CD4-positive, alpha-beta T cell treated with Interleukin-15 for 4 hours (primary cell): ENCODE data around the gene XRCC1.
"Not testable (repeated sequence)": the region's sequence is repeated elsewhere in the genome, so short reads cannot be mapped to it uniquely, and the experiment has no call there.

Experiments used
- DNase-seq: peaks from one replicate; pipeline ENCODE4 v3.0.0-alpha.2; 2020; ENCODE audit warnings: low spot score

The XRCC1 gene

DNA sequence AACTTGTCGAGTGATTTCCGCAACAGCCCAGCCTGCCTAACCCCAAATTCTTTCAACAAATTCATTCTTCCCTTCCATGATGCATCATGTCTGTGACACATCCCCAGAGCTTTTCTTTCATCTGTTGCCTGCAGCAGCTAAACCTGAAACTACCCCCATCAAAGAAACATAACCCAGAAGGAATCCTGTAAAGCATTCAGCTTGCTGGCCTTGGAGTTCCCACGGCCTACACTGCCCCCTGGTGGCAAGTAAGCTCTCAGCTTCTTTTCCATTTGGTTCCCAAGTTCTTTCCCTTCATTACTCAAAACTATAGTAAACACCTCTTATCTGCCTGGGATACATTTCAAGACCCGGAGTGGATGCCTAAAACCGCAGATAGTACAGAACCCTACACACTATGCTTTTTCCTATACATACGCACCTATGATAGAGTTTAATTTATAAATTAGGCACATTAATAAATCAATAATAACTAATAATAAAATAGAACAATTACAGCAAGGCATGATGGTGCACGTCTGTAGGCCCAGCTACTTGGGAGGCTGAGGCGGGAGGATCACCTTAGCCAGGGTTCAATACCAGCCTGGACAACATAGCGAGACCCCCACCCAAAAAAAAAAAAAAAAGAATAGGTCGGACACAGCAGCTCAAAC, 55.8 kb downstream of the XRCC1 start:
- DNase-seq = peak; percentile 81

DNA sequence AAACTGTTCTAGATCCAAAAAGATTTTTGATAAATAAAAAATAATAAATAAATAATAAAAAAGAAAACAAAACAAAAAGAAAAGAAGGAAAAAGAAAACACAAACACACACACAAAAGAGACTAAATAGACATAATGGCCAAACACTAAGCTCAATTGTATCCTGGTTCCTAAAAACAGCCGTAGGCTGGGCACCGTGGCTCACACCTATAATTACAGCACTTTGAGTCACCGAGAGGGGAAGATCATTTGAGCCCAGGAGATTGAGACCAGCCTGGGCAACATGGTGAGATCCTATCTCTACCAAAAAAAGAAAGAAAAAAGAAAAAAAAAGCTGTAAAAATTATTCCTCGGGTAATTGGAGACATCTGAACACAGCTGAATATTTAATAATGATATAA, 57.3 kb downstream of the XRCC1 start:
- no peak for DNase-seq

- not testable (repeated sequence) for DNase-seq
These were observed 62.9 kb downstream of the XRCC1 start for GRCh38 chr19:43512399-43512798.

DNA sequence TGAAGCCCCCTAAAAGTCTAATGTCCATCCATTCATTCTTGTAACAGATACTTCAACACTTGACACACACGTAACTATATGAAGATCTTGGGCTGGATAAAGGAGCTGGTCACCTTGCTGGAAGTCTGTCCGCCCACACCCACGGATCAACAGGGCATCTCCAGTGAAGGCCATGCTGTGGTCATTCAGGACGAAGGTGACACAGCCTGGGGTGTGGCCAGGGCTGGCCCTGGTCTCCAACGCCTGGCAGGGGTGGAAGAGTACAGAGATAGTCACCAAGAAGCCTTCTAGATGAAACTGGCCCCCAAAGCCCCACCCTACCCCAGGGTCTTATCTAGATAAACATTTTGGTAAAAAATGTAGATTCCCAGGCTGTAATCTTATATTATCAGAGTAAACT, 64.0 kb downstream of the XRCC1 start:
- DNase-seq = no peak

DNA sequence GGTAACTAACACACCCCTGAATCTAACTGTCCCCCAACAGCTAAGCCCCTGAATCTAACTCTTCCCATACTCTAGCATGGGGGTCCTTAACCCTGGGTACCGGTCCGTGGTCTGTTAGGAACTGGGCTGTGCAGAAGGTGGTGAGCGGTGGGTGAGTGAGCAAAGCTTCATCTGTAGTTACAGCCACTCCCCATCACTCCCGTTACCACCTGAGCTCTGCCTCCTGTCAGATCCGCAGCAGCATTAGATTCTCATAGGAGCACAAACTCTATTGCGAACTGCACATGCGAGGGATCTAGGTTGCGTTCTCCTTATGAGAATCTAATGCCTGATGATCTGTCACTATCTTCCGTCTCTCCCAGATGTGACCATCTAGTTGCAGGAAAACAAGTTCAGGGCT, 64.6 kb downstream of the XRCC1 start:
- no peak for DNase-seq

- DNase-seq = no peak
These were observed 67.4 kb downstream of the XRCC1 start for GRCh38 chr19:43507880-43508279.

GRCh38 chr19:43506629-43507028, 68.7 kb downstream of the XRCC1 start:
- no peak for DNase-seq

DNA sequence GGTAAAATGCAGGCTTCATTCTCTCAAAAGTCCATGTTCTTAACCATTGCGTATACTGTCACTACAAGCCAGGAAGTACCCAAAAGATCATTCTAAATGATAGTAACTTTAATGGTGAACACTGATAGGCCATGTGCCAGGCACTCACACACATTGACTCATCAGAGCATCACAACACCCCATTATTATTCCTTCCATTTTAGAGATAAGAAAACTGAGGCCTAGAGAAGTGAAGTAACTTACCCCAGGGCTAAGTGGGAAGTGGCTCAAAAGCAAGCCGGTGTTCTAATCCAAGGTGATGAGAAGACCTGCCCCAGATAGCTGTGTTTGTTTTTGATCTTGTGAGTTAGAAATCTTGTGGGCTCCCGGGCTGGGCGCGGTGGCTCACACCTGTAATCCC, 69.4 kb downstream of the XRCC1 start:
- peak; percentile 14 for DNase-seq

DNA sequence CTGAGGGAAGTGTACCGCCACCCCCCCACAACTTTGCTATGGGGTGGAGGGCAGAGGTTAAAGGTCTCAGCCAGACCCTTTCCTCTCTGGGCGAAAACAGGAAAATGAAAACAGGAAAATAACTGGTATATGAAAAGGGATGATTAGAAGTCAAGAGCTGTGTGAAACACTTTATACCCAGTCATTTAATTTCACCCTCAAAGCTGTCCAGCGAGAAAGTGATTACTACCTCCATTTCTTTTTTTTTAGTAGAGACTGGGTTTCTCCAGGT, 70.2 kb downstream of the XRCC1 start:
- DNase-seq = no peak

GRCh38 chr19:43504426-43505185, 70.7 kb downstream of the XRCC1 start, which contains the start of gene PHLDB3:
Gene PHLDB3, minus strand, starts transcription at chr19:43504746. Its CDS starts 628 bp downstream, at chr19:43504118.
- peak; percentile 44 for DNase-seq

DNA sequence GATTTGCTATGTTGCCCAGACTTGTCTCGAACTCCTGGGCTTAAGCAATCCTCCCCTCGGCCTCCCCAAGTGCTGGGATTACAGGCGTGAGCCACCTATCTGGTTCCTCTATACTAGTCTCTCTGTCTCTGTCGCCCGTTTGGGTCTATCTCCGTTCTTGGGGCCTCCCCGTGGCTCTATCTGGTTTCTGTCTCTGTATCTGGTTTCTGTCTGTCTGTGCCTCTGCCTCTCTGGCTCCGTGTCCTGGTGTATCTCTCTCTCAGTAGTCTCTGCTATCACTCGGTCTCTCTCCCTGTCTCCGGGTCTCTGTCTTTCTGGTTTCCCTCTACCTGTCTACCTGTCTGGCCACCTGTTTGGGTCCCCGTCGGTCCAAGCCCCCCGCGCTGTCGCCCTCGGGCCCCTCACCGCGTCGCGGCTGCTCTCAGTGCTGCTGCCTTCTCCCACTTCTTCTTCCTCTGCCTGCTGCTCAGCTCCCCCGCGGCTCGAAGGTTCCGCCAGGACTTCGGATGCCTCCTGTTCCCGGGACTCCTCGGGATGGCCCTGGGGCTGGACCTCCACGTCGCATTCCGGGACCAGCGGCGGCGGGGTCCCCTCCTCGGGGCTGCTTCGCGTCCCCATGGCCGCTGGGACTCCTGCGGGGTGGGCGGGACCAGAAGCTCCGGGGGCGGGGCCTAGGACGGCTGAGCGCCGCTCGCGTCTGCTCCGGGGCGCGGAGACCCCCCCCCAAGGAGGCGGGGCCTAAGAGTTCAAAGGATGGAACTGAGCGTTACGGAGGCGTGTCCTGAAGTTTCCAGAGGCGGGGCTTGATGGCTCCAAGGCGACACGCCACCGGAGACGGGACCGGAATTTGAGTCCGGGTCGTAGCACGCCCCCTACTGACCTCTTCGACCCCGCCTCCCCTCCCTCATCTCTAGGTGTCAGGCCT, 71.6 kb downstream of the XRCC1 start:
- DNase-seq = peak; percentile 98

DNA sequence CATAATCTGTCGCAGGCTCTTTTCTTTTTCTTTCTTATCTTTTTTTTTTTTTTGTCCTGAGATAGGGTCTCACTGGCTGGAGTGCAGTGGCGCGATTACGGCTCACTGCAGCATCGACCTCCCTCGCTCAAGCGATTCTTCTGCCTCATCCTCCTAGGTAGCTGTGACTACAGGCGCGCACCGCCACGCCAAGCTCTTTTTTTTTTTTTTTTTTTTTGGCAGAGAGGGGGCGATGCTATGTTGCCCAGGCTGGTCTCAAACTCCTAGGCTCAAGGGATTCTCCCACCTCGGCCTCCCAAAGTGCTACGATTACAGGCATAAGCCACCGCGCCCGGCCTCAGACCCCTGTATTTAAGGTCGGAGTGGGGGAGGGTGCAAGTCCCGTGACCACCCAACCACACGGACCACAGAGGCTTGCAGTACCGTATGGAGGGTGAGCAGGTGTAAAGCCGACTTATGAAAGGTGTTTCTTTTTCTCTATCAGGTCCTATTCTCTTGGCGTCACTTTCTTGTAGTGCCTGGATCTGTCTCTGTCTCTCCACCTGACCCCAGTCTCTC, 72.8 kb downstream of the XRCC1 start:
- DNase-seq = no peak

- DNase-seq = no peak
These were observed 73.5 kb downstream of the XRCC1 start for GRCh38 chr19:43501661-43502418.

DNA sequence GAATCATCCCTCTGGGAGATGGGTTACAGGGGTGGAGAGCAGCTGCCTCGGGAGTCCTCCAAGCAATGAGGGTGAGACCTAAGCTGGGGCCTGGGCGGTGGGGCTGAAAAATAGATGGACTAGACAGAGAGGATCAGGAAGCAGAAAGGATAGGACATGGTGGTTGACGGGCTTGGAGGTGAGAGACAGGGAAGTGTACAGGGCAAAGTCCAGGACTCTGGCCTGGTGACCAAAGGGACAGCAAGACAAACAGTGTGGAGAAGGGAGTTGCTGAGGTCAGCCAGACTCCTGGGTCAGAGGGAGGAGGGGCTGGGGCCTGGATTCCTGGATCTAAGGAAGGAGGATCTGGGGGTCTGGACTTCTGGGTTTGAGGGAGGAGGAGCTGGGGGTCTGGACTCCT, 76.3 kb downstream of the XRCC1 start:
- DNase-seq = no peak

DNA sequence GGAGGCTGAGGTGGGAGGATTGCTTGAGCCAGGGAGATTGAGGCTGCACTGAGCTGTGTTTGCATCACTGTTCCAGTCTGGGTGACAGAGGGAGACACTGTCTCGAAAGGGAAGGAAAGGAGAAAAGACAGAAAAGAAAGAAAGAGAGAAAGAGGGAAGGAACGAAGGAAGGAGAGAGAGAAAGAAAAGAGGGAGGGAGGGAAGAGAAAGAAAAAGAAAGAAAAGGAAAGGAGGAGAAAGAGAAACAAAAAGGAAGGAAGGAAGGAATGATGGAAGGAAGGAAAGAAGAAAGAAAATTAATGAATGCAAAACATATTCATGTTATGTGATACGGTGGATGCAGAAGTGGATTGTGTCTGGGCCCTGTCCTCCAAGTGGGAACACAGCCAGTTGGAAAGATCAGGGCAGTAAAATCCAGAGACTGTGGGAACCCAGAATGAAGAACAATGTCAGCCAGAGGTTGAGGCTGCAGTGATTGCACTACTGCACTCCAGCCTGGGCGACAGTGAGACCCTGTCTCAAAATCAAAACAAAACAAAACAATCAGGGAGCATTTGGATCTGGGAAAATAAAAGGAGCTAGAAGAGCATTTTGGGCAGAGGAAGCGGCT, 77.0 kb downstream of the XRCC1 start:
- no peak for DNase-seq

DNA sequence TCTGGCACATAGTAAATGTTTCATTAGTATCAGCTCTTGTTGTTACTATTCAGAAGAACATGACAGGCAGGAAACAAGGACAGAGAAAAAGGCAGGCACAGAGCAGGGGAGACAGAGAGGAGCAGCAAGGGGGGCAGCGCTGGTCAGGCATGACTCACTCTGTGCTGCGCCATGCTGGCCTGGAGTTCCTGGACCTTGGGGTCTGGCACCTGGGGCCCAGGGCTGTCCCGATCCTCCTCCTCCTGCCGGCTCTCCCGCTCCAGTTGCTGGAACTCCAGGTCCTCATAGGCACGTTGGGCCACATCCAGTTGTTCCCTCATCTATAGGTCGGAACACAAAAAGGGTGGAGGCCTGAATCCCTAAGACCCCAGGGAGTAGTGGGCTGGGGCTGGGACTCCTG, 78.4 kb downstream of the XRCC1 start:
- no peak for DNase-seq

DNA sequence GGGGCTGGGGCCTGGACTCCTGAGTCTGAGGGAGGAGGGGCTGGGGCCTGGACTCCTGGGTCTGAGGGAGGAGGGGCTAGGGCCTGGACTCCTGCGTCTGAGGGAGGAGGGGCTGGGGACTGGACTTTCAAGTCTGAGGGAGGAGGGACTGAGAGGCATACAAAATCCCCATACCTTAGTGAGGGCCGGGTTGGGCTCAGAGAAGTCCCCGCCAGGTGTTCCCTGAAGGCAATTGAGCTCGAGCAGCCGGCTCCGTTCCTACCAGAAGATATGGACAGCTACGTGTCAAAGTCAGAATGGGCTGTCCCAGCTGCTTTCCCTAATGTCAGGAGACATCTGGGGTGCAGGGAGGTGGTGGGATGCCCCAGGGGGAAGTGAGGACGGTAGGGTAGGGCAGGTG, 80.2 kb downstream of the XRCC1 start:
- no peak for DNase-seq
